Measurements from ENCODE around the gene DKC1. TPM values are rescaled to one million over a fixed set of nuclear protein-coding genes. Genes with fewer than 3 reads are reported as not detected.

The DKC1 gene
- total RNA-seq, 1 experiment from 2014 or later, result 160 TPM

DNA sequence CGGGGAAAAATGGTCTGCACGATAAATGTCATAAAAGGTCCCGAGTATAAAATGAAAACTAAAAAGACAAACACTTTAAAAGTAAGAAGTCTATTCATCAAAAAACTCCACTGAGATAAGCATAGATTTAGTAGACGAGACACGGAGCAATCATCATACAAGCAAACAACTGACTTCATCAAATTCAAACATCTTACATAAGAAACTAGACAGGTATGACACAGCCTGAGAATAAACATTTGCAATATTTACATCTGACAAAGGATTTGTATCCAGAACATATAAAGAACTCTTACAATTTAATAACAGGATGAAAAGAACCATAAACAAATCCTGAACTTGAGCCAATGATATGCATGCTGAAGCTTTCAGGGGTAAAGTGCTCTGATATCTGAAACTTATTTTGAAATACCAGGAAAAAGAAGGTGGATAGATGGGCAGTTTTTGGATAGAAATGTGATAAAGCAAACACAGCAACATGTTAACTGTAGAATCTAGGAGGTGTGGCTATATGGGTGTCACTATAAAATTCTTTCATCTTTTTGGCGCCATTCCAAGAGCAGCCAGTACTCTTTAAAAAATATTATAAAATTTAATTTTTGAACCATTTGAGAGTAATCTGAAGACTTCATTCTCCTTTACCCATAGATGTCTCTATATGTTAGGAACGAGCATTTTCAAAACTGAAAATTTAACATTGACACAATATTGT lies 30.6 kb downstream of the DKC1 start:
- H3K27me3 Mint-ChIP-seq (ENCODE audit: low read depth), result peaks cover 4% of the 10 kb centered on the region; the same call in 1 of the 2 replicates
- H3K4me3 Mint-ChIP-seq, result no peak overlapping the region
- H3K56ac ChIP-seq (ENCODE audit: insufficient read length, low read depth, low read length), result no peak overlapping the region
- no peak overlapping the region for H3K4me2 ChIP-seq (ENCODE audit: insufficient read depth, insufficient read length, low read length)
- peaks cover 64 to 75% of the 10 kb centered on the region in 2 experiments for H3K9me3 Mint-ChIP-seq
- no peak overlapping the region for H2AFZ ChIP-seq (ENCODE audit: low read length)
- no peak overlapping the region for H2BK15ac ChIP-seq (ENCODE audit: low read depth, low read length)
- no peak overlapping the region for H3K18ac ChIP-seq (ENCODE audit: insufficient read length, low read depth, low read length)
- no peaks in the 10 kb centered on the region for H3K4me1 ChIP-seq (ENCODE audit: insufficient read depth, low read length)
- no peak overlapping the region for H3K9ac ChIP-seq (ENCODE audit: extremely low read depth, insufficient read length, low read length)
- H3K79me1 ChIP-seq (ENCODE audit: insufficient read depth, low read depth, low read length, poor library complexity, severe bottlenecking), result no peaks in the 10 kb centered on the region
- no peaks in the 10 kb centered on the region for H3K27me3 ChIP-seq (ENCODE audit: insufficient read depth, low read length)
- H4K91ac ChIP-seq (ENCODE audit: insufficient read length, low read depth, low read length), result no peak overlapping the region
- H3K36me3 Mint-ChIP-seq (ENCODE audit: insufficient read depth in 1 of 3, low read depth in 3 of 3), result peaks cover 0 to 12% (median 6%) of the 10 kb centered on the region in 3 experiments; a peak in 5 of 7 replicates
- no peak overlapping the region for H2AK5ac ChIP-seq (ENCODE audit: insufficient read length, low read length)
- no peaks in the 10 kb centered on the region for H4K20me1 ChIP-seq (ENCODE audit: control insufficient read depth, insufficient read depth, insufficient read length)
- H3K27ac ChIP-seq (ENCODE audit: insufficient read length, low read depth, low read length), result no peak overlapping the region
- no peak overlapping the region for H4K8ac ChIP-seq (replicated peaks; ENCODE audit: insufficient read length, low read depth, low read length)
- no peaks in the 10 kb centered on the region; the same call in 1 of the 2 replicates for H3K79me2 ChIP-seq (ENCODE audit: insufficient read depth, low read length)
- H3K4me1 Mint-ChIP-seq, result peaks cover 7 to 11% of the 10 kb centered on the region in 2 experiments
- H3K4ac ChIP-seq (ENCODE audit: low read depth, low read length), result no peak overlapping the region
- no peak overlapping the region for H4K5ac ChIP-seq (ENCODE audit: insufficient read length, low read depth, low read length)
- no peak overlapping the region for H2BK12ac ChIP-seq (ENCODE audit: insufficient read length, low read depth, low read length)
- peaks cover 40% of the 10 kb centered on the region for H3K9me3 ChIP-seq (ENCODE audit: control insufficient read depth, low read depth, low read length)
- DNase-seq, result no peak
- peaks cover 3% of the 10 kb centered on the region for H3K23me2 ChIP-seq (ENCODE audit: insufficient read length, low read depth, low read length, poor library complexity, severe bottlenecking)
- no peak overlapping the region for H3T11ph ChIP-seq (ENCODE audit: low read length)
- TF ChIP-seq CTCF (conservative IDR thresholded peaks at IDR 0.05), result no peak
- no peak overlapping the region for H2BK20ac ChIP-seq (ENCODE audit: low read depth, low read length, poor library complexity, severe bottlenecking)
- WGBS (ENCODE audit: extremely low coverage, insufficient read length, low lambda C conversion rate), result no CpG with 5 or more reads among the region's 7 CpGs
- no peak overlapping the region for H2BK120ac ChIP-seq (ENCODE audit: low read depth, low read length, poor library complexity, severe bottlenecking)
- H3K23ac ChIP-seq (ENCODE audit: insufficient read length, low read depth, low read length), result no peak overlapping the region
- no peak overlapping the region for H2BK5ac ChIP-seq (ENCODE audit: insufficient read length, low read length)
- no peak overlapping the region for H3K14ac ChIP-seq (ENCODE audit: insufficient read depth, low read length)
- H3K27ac Mint-ChIP-seq, result no peak overlapping the region

Data from H9 (cell line).